Renal cortical epithelial cell (primary cell): ENCODE data around the gene SESTD1. TPM values are rescaled to one million over a fixed set of nuclear protein-coding genes. Genes with fewer than 3 reads are reported as not detected.
"Not testable (repeated sequence)": the region's sequence is repeated elsewhere in the genome, so short reads cannot be mapped to it uniquely, and the experiment has no call there.

Experiments used
- DNase-seq: peaks from one replicate; pipeline ENCODE4 v3.0.0-alpha.2; 2011; ENCODE audit warnings: low read depth
- total RNA-seq: library from RNA; depleted of rRNA; stranded (reverse); fragments of >200 nt; gene quantifications from 2 replicates; pipeline ENCODE4 v1.2.3, GENCODE V29; 2014

SESTD1 gene
- total RNA-seq, 1 donor from 2014 or later: 51.1 TPM

GRCh38 chr2:179268277-179268925 is 3.8 kb upstream of the SESTD1 start:
- DNase-seq: peak; percentile 79

- DNase-seq: no peak
Measured at GRCh38 chr2:179266271-179266670, 1.6 kb upstream of the SESTD1 start.

- DNase-seq: peak; percentile 64
Measured at GRCh38 chr2:179265082-179265510, 464 bp upstream of the SESTD1 start.

- peak; percentile 58 for DNase-seq
Measured at GRCh38 chr2:179263446-179264367, 925 bp downstream of the SESTD1 start.

GRCh38 chr2:179263015-179263414 is 1.6 kb downstream of the SESTD1 start:
- DNase-seq: peak; percentile 81

GRCh38 chr2:179262077-179262660 is 2.5 kb downstream of the SESTD1 start:
- DNase-seq: peak; percentile 55

- DNase-seq: peak; percentile 93
Measured at GRCh38 chr2:179261151-179261825, 3.3 kb downstream of the SESTD1 start.

- peak; percentile 62 for DNase-seq
Measured at GRCh38 chr2:179260224-179260623, 4.4 kb downstream of the SESTD1 start.

- peak; percentile 45 for DNase-seq
Measured at GRCh38 chr2:179255129-179255528, 9.5 kb downstream of the SESTD1 start.

GRCh38 chr2:179253226-179253625 is 11.4 kb downstream of the SESTD1 start:
- DNase-seq: no peak

GRCh38 chr2:179252423-179252822 is 12.2 kb downstream of the SESTD1 start:
- no peak for DNase-seq

GRCh38 chr2:179251870-179252269 is 12.8 kb downstream of the SESTD1 start:
- DNase-seq: peak; percentile 82

GRCh38 chr2:179250848-179251504 is 13.7 kb downstream of the SESTD1 start:
- no peak for DNase-seq

GRCh38 chr2:179250095-179250494 is 14.5 kb downstream of the SESTD1 start:
- DNase-seq: peak; percentile 53

GRCh38 chr2:179248024-179248348 is 16.6 kb downstream of the SESTD1 start:
- no peak for DNase-seq

GRCh38 chr2:179247318-179248023 is 17.2 kb downstream of the SESTD1 start:
- DNase-seq: no peak

GRCh38 chr2:179245843-179246242 is 18.8 kb downstream of the SESTD1 start:
- DNase-seq: not testable (repeated sequence)

- DNase-seq: no peak
Measured at GRCh38 chr2:179243046-179243445, 21.6 kb downstream of the SESTD1 start.

- no peak for DNase-seq
Measured at GRCh38 chr2:179240481-179241451, 23.9 kb downstream of the SESTD1 start.

GRCh38 chr2:179239838-179240237 is 24.8 kb downstream of the SESTD1 start:
- DNase-seq: no peak
